ENCODE results near the gene SPEM3. TPM values are rescaled to one million over a fixed set of nuclear protein-coding genes. Genes with fewer than 3 reads are reported as not detected.

SPEM3 gene
- total RNA-seq, 2 experiments from 2014 or later: not detected

DNA sequence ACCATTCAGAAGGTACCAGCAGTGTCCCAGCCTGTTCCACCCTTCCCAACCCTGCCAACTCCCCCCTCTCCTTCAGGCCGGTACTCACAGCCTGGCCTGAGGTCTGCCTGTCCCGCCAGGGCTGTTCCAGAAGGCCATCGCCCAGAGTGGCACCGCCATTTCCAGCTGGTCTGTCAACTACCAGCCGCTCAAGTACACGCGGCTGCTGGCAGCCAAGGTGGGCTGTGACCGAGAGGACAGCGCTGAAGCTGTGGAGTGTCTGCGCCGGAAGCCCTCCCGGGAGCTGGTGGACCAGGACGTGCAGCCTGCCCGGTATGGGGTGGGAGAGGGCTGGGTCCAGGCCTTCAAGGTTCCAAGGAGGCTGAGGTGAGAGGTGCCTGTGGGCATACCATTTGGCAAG, 13.8 kb upstream of the SPEM3 start:
- intact Hi-C loops (cut with micrococcal nuclease): no loop called here
- ChIA-PET CTCF (no interaction called here), POLR2A (interaction anchor here (1.8 kb wide), 1 partner anchor 21 kb away, joined by 6 read pairs; the partner anchor contains the start of gene TMEM102)
- Mint-ChIP-seq H3K9me3 (no peaks in the 10 kb centered on the region), H3K4me1 (ENCODE audit: low read depth) (no peaks in the 10 kb centered on the region), H3K36me3 (ENCODE audit: low read depth) (no peaks in the 10 kb centered on the region), H3K4me3 (no peak overlapping the region), H3K27ac (no peak overlapping the region), H3K27me3 (no peaks in the 10 kb centered on the region)
- ATAC-seq (no peak), DNase-seq (no peak)
- no peak for TF ChIP-seq CTCF (IDR thresholded peaks at IDR 0.05)

GRCh38 chr17:7415784-7416183, 12.9 kb upstream of the SPEM3 start:
- H3K27ac Mint-ChIP-seq: no peak overlapping the region
- no peak for ATAC-seq

GRCh38 chr17:7416323-7416722, 12.3 kb upstream of the SPEM3 start:
- H3K4me3 Mint-ChIP-seq: no peak overlapping the region
- CTCF ChIA-PET: interaction anchor here (1.1 kb wide), 1 partner anchor 61 kb away, joined by 3 read pairs; no protein-coding TSS in a partner anchor
- H3K36me3 Mint-ChIP-seq (ENCODE audit: low read depth): no peaks in the 10 kb centered on the region
- no peak overlapping the region for H3K27ac Mint-ChIP-seq
- no peaks in the 10 kb centered on the region for H3K4me1 Mint-ChIP-seq (ENCODE audit: low read depth)
- intact Hi-C loops (cut with micrococcal nuclease): no loop called here
- ATAC-seq (no peak), DNase-seq (no peak)
- no peaks in the 10 kb centered on the region for H3K27me3 Mint-ChIP-seq
- no peaks in the 10 kb centered on the region for H3K9me3 Mint-ChIP-seq
- POLR2A ChIA-PET: interaction anchor here (0.6 to 0.7 kb wide), 2 partner anchors 22 to 41 kb away, joined by 3 to 6 read pairs; no protein-coding TSS in a partner anchor
- no peak for TF ChIP-seq CTCF (IDR thresholded peaks at IDR 0.05)

More at GRCh38 chr17:7415784-7416183, 12.9 kb upstream of the SPEM3 start:
- TF ChIP-seq CTCF (IDR thresholded peaks at IDR 0.05): no peak
- ChIA-PET CTCF (no interaction called here), POLR2A (interaction anchor here (0.6 kb wide), 1 partner anchor 41 kb away, joined by 6 read pairs; no protein-coding TSS in a partner anchor)
- H3K4me1 Mint-ChIP-seq (ENCODE audit: low read depth): no peaks in the 10 kb centered on the region
- H3K4me3 Mint-ChIP-seq: no peak overlapping the region
- no peaks in the 10 kb centered on the region for H3K9me3 Mint-ChIP-seq
- H3K27me3 Mint-ChIP-seq: no peaks in the 10 kb centered on the region
- DNase-seq: no peak
- intact Hi-C loops (cut with micrococcal nuclease): no loop called here
- no peaks in the 10 kb centered on the region for H3K36me3 Mint-ChIP-seq (ENCODE audit: low read depth)

- ATAC-seq: no peak
- intact Hi-C loops (cut with micrococcal nuclease): no loop called here
- ChIA-PET POLR2A (interaction anchor here (0.7 kb wide), 1 partner anchor 21 kb away, joined by 3 read pairs; no protein-coding TSS in a partner anchor), CTCF (interaction anchor here (1.1 kb wide), 1 partner anchor 61 kb away, joined by 3 read pairs; no protein-coding TSS in a partner anchor)
- no peak overlapping the region for H3K27ac Mint-ChIP-seq
- no peaks in the 10 kb centered on the region for H3K4me1 Mint-ChIP-seq (ENCODE audit: low read depth)
- H3K27me3 Mint-ChIP-seq: no peaks in the 10 kb centered on the region
- no peaks in the 10 kb centered on the region for H3K36me3 Mint-ChIP-seq (ENCODE audit: low read depth)
- DNase-seq: no peak
- TF ChIP-seq CTCF (IDR thresholded peaks at IDR 0.05): no peak
- no peak overlapping the region for H3K4me3 Mint-ChIP-seq
- no peaks in the 10 kb centered on the region for H3K9me3 Mint-ChIP-seq
Measured at GRCh38 chr17:7417056-7417655, 11.5 kb upstream of the SPEM3 start.

- TF ChIP-seq CTCF (IDR thresholded peaks at IDR 0.05): no peak
- ChIA-PET CTCF (no interaction called here), POLR2A (interaction anchor here (1.0 to 2.5 kb wide), 2 partner anchors 10 to 66 kb away, joined by 3 to 8 read pairs; partner anchors contain the start of gene POLR2A)
- no peaks in the 10 kb centered on the region for H3K4me1 Mint-ChIP-seq (ENCODE audit: low read depth)
- H3K36me3 Mint-ChIP-seq (ENCODE audit: low read depth): no peaks in the 10 kb centered on the region
- DNase-seq (no peak), ATAC-seq (no peak)
- H3K4me3 Mint-ChIP-seq: no peak overlapping the region
- intact Hi-C loops (cut with micrococcal nuclease): no loop called here
- H3K9me3 Mint-ChIP-seq: no peaks in the 10 kb centered on the region
- no peaks in the 10 kb centered on the region for H3K27me3 Mint-ChIP-seq
- H3K27ac Mint-ChIP-seq: no peak overlapping the region
Measured at GRCh38 chr17:7418472-7419152, 10.0 kb upstream of the SPEM3 start.

All from activated CD8-positive, alpha-beta T cell treated with anti-CD3 and anti-CD28 coated beads for 36 hours (primary cell).